HG03521 (cell line): Measurements from ENCODE around the gene SLC12A2.

Experiments
- ATAC-seq: cut with Tn5 transposase; IDR thresholded peaks from one replicate; pipeline ENCODE4 v1.9.1; 2021; ENCODE audit warnings: mild to moderate bottlenecking, moderate library complexity; ENCODE audit not compliant: unreplicated experiment

Gene SLC12A2

GRCh38 chr5:128158342-128158741, 74.8 kb downstream of the SLC12A2 start:
- ATAC-seq, result no peak

DNA sequence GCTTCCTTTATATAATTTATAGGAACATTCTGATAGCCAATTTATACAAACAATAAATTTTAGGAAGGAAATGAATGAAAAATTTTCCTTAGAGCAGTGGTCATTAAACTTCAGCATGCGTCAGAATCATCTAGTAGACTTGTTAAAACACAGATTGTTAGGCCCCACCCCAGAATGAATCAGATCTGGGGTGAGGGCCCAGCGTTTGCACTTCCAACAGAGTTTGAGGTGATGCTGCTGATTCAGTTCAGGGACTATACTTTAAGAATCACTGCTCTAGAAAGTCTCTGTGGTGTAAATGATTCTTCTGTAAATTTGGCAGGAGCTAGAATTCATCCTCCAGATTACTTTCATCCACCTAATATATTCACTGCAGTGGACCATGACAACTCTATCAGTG, 80.4 kb downstream of the SLC12A2 start:
- no peak for ATAC-seq

GRCh38 chr5:128169401-128170017, 85.9 kb downstream of the SLC12A2 start:
- ATAC-seq, result no peak

DNA sequence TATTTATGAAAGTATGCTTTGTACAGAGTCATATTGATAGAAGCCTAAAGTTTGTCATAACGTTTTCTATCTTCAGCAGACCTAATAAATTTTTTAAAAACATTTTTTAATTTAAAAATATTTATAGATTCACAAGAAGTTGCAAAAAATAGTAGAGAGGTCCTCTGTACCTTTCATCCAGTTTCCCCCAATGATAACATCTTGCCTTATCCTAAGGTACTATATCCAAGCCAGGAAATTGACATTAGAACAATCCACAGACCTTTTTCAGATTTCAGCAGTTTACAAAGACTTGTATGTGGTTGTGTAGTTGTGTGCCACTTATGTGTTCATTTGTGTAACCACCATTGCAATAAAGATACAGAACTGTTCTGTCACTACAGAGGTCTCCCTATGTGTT, 88.5 kb downstream of the SLC12A2 start:
- ATAC-seq, result no peak

DNA sequence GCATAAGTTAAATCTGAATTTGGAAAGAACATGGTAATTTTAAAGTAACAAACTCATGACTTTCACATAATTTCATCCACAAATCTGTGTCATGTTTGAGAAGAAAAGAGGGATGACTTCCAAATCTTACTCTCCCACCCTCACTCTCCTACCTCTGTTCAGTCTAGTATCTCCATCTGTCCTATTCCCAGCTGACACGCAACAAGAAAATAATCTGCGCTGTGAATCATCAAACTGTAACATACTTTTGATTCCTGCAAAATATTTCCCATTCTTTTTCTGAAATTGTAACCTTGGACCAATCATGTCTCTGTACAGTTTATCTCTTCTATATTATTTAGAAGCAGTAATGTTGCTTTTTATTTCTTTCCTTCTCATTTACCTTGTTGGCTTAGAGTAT, 91.4 kb downstream of the SLC12A2 start:
- ATAC-seq, result no peak

DNA sequence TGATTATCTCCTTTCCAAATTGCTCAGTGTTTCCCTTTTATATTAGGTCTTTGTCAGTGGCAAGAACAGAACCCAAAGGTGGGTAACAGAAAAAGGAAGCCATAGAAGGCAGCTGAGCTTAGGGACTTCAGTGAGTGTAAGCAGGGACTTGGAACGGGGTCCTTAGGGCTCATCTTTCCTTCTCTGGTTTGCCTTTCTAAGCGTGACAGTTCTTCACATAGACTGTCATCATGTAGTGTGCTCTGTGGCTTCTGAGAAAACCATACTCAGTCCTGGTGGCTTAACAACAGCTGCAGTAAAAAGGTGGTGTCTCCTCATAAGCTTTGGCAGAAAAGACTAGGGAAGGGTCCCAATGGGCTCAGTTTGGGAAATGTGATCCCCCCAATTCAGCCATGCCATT, 108.8 kb downstream of the SLC12A2 start:
- ATAC-seq, result no peak

DNA sequence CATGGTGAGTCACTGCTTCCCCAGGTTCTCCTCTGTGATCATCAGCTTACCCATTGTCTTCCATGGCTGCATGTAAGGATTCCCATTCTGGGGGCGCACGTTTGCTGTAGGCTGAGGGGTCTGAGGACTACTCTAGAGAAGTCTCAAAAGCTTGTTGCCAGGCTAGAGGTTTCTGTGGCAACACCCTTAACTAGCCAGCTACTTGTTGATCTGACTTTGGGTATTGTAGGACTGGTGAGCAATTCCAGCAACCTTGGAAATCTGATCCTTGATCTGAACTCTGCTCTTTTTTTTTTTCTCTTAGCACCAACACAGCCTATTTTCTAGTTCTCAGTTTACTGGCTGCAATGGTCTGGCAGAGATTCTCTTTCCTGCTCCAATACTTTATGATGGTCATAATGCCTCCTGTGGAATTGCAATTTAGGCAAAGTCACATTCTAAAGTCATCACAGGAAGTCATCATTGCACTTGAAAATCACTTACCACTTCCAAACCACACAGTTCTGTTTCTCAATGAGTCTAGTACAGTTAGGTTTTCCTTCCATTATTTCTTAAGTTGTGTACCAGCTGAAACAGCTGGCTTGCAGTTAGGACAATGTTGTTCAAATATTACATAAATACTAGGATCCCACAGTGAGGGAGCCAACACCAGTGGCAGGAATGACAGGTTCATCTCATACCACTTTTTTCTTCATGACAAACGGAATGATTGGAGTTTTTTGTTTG, 110.3 kb downstream of the SLC12A2 start:
- ATAC-seq, result no peak

- no peak for ATAC-seq
Observed at GRCh38 chr5:128195316-128195715, 111.8 kb downstream of the SLC12A2 start.

- no peak for ATAC-seq
Observed at GRCh38 chr5:128196080-128196479, 112.5 kb downstream of the SLC12A2 start.

GRCh38 chr5:128196791-128197190, 113.2 kb downstream of the SLC12A2 start:
- no peak for ATAC-seq

DNA sequence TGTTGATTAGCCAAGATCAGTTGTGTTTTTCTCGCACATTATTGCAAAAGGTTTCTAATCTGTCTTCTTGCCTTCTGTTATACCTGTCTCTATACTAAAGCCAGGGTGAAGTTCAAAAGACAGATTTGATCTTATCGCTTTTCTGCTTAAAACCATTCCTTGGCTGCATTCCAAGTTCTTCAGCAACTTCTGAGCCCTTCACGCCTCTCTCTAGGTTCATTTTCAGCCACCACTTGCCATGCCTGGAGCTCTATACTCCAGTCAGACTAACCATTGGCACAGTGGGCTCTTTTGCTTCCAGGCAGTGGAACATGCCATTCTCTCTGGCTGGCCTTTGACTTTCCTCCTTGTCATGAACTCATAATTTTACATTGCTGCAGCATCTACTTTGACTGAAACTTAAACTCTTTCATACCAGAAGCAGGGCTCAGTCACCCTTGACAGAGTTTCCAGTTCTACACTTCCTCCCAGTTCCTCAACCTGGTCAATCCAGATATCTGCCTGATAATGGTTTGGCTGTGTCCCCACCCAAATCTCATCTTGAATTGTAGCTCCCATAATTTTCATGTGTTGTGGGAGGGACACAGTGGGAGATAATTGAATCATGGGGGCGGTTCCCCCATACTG, 114.4 kb downstream of the SLC12A2 start:
- ATAC-seq, result peak; percentile 33

- ATAC-seq, result no peak
Observed at GRCh38 chr5:128199104-128199503, 115.5 kb downstream of the SLC12A2 start.

DNA sequence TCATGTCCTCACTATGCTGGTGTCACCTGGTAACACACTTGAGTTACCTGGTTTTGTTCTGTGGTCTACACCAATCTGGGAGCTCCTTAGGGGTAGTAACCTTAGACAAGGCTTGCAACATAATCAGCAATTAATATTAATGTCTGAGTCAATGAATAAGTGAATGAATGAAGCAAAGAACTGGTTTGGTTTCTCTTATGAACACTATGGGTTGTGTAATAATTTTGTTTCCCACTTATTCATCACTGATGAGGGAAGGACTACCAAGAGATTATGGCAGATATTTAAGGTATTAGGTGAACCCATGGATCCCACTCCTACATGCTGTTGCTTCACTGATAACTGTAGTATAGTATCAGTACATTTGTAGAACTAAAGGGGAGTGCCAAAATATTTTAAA, 116.0 kb downstream of the SLC12A2 start:
- ATAC-seq, result no peak

GRCh38 chr5:128201065-128201926, 117.7 kb downstream of the SLC12A2 start:
- peak; percentile 94 for ATAC-seq

GRCh38 chr5:128202320-128202719, 118.8 kb downstream of the SLC12A2 start:
- no peak for ATAC-seq

GRCh38 chr5:128208436-128208835, 124.9 kb downstream of the SLC12A2 start:
- no peak for ATAC-seq

DNA sequence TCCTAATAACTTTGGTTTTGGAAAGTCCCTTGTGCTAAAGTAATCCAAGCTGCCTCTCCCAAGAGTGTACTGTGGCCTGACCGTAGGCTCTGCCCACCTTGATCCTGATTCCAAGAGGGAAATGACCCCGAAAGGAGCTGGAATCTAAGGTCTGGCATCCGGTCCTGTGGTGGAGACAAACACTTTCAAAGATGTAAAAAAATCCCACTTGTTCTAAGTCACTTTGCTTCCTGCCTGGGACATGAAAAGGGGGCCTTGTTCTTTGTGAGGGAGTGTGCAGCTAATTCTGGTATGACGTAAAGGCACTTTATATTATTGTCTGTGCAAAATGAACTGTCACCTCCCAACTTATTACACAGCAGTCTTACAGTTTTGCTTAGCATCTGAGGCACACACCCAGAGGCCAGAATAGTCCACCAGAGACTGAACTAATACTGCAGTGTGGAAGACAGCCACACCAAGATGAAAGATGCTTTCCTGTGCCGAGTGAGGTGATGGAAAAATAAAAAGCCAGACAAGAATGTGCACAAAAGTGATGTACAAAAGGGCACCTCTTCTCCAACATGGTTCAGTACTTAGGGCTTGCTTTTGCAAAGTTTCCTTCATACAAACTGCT, 128.7 kb downstream of the SLC12A2 start:
- no peak for ATAC-seq

- ATAC-seq, result no peak
Observed at GRCh38 chr5:128213340-128213739, 129.8 kb downstream of the SLC12A2 start.

DNA sequence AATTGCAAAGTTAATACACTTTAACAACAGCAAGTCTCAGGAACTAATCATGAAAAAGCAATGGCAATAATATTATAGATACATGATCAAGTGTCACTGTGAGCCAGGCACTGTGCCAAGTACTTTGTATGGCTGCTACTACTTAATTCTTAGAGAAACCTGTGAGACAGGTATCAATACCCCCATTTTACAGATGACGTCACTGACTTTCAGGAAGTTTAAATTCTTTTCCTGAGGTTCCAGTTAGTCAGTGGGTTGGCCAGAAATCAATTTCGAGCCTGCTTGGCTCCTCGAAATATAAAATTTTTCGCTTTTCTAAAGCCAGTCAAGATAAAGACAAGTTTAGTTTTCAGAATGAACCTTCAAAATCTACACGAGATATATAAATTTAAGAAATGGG, 130.3 kb downstream of the SLC12A2 start:
- no peak for ATAC-seq

- ATAC-seq, result no peak
Observed at GRCh38 chr5:128216285-128216684, 132.7 kb downstream of the SLC12A2 start.
